Measurements from ENCODE around the gene ERI3. TPM values are rescaled to one million over a fixed set of nuclear protein-coding genes. Genes with fewer than 3 reads are reported as not detected.

ERI3 gene
- total RNA-seq, 1 donor from 2014 or later, result 69.3 TPM

GRCh38 chr1:44242746-44243145 is 112.3 kb downstream of the ERI3 start:
- DNase-seq (ENCODE audit: low spot score in 2 of 2), result no peak
- Histone ChIP-seq H3K36me3 (peaks cover 0 to 13% of the 10 kb centered on the region in 2 donors), H3K4me1 (peaks cover 11 to 23% of the 10 kb centered on the region in 2 donors), H3K9me3 (no peaks in the 10 kb centered on the region), H3K4me3 (no peak overlapping the region), H3K27me3 (no peaks in the 10 kb centered on the region), H3K27ac (peak overlapping the region in 1 of 2 donors; percentile 84)
- TF ChIP-seq CTCF (IDR thresholded peaks at IDR 0.05), result no peak
- intact Hi-C loops (cut with DNase I), result no loop called here

DNA sequence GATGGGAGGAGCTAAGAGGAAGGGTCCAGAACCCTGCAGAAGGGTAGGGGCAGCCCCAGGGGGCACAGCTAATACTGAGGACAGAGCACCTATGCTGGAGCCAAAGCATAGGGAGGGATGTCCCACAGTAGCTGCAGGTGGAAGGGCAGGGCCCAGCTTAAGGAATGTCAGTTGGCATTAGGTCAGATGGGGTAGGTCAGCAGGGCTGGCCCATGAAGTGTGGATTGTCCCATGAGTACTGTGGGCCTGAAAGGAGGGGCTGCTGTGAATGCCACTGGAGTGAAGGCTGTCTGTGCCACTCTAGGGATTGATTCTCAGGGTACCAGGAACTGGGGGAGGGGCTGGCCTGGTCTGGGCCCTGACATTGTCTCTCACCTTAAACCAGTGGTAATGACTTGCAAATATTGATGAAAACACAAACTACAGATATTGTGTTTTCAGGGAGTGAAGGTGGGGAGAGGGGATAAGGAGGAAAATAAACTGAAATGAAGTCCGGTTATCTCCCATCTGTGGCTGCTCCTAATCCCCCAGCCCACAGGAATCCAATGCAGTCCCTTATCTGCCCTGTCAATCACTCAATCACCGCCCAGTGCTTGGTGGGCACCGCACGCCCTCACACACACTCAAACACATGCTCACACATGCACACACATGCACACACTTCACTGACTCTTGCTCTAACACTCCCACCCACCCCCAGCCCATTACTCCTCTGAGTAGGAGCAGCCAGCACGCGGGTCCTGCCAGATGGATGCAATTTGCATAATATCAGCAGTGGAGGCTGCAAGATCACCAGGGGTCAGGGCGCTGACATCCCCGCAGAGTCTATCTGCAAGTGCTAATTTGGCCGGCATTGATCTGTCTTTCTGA is 114.0 kb downstream of the ERI3 start:
- intact Hi-C loops (cut with DNase I), result no loop called here
- TF ChIP-seq CTCF (IDR thresholded peaks at IDR 0.05), result no peak
- Histone ChIP-seq H3K27ac (peak overlapping the region; percentile 84), H3K36me3 (peaks cover 0 to 8% of the 10 kb centered on the region in 2 donors), H3K4me3 (no peak overlapping the region), H3K4me1 (peaks cover 11 to 23% of the 10 kb centered on the region in 2 donors), H3K9me3 (no peaks in the 10 kb centered on the region), H3K27me3 (no peaks in the 10 kb centered on the region)
- DNase-seq (ENCODE audit: low spot score in 2 of 2), result no peak

GRCh38 chr1:44239961-44240371 is 115.1 kb downstream of the ERI3 start:
- Histone ChIP-seq H3K4me3 (no peak overlapping the region), H3K9me3 (no peaks in the 10 kb centered on the region), H3K36me3 (peaks cover 0 to 8% of the 10 kb centered on the region in 2 donors), H3K4me1 (peaks cover 11 to 23% of the 10 kb centered on the region in 2 donors), H3K27me3 (no peaks in the 10 kb centered on the region), H3K27ac (peak overlapping the region; percentile 84)
- DNase-seq (ENCODE audit: low spot score in 2 of 2), result peak in 1 of 2 donors; percentile 73
- TF ChIP-seq CTCF (IDR thresholded peaks at IDR 0.05), result no peak
- intact Hi-C loops (cut with DNase I), result no loop called here

DNA sequence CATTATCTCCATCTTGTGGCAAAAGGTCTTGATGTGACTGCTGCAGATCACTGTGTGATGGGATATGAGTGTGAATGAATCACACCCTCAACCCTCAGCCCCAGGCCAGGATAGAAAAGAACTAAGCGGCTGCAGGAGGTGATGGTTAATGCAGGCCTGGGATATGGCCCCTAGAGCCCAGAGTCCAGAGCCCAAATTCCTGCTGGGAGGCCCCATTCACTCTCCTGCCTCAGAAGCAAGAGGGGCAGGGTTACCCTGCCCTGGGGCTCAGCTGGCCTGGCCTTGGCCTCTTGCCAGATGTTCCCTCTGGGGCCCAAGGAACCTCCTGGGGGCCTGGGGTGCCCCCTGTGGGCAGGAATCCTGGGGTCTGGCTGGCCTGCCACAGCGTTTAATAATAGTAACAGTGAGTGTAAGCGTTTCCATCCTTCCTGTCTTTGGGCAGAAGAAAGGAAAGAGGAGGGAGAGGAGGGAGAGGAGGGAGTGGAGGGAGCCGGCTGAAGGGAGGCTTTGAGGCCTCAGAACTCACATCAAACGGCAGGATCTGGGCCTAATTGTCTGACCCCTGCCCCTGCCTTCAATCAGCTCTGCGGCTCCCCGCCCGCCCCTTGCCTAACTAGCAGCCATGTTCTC is 115.6 kb downstream of the ERI3 start:
- no peak for DNase-seq (ENCODE audit: low spot score in 2 of 2)
- no peak overlapping the region for H3K4me3 ChIP-seq

GRCh38 chr1:44238660-44239059 is 116.4 kb downstream of the ERI3 start:
- Histone ChIP-seq H3K9me3 (no peaks in the 10 kb centered on the region), H3K27me3 (no peaks in the 10 kb centered on the region), H3K36me3 (peaks cover 0 to under 1% of the 10 kb centered on the region in 2 donors), H3K27ac (peak overlapping the region; percentile 84), H3K4me3 (no peak overlapping the region), H3K4me1 (peaks cover 11 to 23% of the 10 kb centered on the region in 2 donors)
- intact Hi-C loops (cut with DNase I), result no loop called here
- no peak for TF ChIP-seq CTCF (IDR thresholded peaks at IDR 0.05)
- DNase-seq (ENCODE audit: low spot score in 2 of 2), result no peak

More for the DNA sequence above, 115.6 kb downstream of the ERI3 start:
- H3K27ac ChIP-seq, result peak overlapping the region; percentile 84
- peak in 2 of 3 experiments; percentile 19 to 25 for TF ChIP-seq CTCF (IDR thresholded peaks at IDR 0.05)
- peaks cover 11 to 23% of the 10 kb centered on the region in 2 donors for H3K4me1 ChIP-seq
- intact Hi-C loops (cut with DNase I), result no loop called here
- H3K36me3 ChIP-seq, result peaks cover 0 to 6% of the 10 kb centered on the region in 2 donors
- H3K9me3 ChIP-seq, result no peaks in the 10 kb centered on the region
- no peaks in the 10 kb centered on the region for H3K27me3 ChIP-seq
